ENCODE data around the gene TBXAS1.

DNA sequence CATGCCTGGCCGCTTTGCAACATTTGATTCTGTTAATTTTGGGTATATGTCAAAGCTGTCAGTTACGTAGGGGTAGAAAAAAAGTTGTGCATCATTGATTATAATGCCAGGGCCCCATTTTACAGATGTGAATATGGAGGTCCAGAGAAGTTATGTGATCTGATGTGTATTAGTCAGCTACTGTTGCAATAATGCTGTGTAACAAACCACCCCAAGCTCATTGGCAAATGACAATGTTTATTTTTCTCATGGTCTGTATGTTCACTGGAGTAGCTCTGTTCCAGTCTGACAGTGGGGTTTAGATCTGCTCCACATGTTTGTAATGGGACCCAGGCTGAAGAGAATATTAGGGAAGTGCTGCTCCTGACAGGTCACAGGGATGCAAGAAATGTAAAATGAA is 19.2 kb downstream of the TBXAS1 start:
- TF ChIP-seq, protein P1, sequence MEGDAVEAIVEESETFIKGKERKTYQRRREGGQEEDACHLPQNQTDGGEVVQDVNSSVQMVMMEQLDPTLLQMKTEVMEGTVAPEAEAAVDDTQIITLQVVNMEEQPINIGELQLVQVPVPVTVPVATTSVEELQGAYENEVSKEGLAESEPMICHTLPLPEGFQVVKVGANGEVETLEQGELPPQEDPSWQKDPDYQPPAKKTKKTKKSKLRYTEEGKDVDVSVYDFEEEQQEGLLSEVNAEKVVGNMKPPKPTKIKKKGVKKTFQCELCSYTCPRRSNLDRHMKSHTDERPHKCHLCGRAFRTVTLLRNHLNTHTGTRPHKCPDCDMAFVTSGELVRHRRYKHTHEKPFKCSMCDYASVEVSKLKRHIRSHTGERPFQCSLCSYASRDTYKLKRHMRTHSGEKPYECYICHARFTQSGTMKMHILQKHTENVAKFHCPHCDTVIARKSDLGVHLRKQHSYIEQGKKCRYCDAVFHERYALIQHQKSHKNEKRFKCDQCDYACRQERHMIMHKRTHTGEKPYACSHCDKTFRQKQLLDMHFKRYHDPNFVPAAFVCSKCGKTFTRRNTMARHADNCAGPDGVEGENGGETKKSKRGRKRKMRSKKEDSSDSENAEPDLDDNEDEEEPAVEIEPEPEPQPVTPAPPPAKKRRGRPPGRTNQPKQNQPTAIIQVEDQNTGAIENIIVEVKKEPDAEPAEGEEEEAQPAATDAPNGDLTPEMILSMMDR (IDR thresholded peaks at IDR 0.05) = no peak
- no peak for TF ChIP-seq POLR2A (IDR thresholded peaks at IDR 0.05)
- TF ChIP-seq POLR2AphosphoS5 (IDR thresholded peaks at IDR 0.05) = no peak
